GM21528 (cell line): ENCODE data around the gene IL17F.

Experiments
- ATAC-seq: cut with Tn5 transposase; IDR thresholded peaks from one replicate; pipeline ENCODE4 v1.9.1; 2021; ENCODE audit warnings: mild to moderate bottlenecking, moderate library complexity; ENCODE audit not compliant: unreplicated experiment, low FRiP score

The IL17F gene

DNA sequence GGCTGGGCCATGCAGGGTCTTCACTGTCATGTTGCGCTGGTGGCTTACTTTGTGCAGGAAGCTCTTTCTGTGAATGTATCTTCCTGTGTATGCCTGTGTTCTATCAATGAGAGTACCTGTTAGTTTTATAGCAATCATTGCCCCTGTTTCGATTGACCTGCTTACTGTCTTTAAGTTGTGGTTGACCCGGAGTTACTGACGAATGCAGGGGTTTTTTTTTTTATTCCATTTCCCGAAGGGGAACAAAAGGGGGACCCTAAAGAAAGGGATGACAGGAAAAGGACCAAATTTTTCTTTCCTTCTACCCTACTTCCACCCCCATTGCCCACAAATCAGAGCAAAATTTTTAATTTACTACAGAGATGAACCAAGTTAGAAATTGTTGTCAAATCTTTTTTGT lies at the start of gene IL17F:
TSS of gene IL17F (minus strand) at position 101 of the 400 bp plus-strand sequence. CDS start at position 30, 71 bp downstream.
- no peak for ATAC-seq

DNA sequence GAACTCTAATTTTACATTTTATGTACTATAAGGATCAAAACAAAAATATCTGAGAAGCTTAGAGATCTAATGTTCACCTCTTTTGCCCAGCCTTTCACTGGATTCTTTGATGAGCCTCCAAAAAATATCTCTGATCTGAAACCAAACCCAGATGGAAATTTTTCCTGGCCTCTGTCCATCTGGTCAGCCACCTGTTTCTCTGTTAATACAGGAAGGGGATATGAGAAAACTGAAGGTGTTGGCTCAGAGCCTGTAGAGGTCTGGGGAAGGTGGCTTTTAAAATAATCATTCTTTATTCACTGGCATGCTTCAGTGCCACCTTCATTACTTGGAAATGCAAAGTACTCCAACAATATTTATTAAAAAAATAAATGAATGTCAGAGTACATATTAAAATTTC lies 48.8 kb upstream of the IL17F start:
- ATAC-seq: no peak

- ATAC-seq: no peak
Observed at GRCh38 chr6:52288841-52289240, 44.5 kb upstream of the IL17F start.

DNA sequence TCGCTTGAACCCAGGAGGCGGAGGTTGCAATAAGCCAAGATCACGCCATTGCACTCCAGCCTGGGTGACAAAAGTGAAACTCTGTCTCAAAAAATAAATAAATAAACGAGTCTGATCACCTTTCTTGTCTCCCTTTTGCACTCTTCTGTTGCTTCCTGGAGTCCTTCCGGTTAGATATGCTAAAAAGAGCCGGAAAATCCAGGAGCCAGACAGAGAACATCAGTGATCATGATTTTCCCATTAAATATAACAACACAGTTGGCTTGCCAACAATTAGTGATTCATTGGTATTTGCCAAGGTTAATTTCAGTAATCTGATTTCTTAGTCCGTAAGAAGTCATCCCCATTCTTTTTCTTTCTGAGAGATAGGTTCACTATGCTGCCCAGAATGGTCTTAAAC lies 43.9 kb upstream of the IL17F start:
- ATAC-seq: no peak

GRCh38 chr6:52286798-52287432 lies 42.6 kb upstream of the IL17F start:
- ATAC-seq: no peak

DNA sequence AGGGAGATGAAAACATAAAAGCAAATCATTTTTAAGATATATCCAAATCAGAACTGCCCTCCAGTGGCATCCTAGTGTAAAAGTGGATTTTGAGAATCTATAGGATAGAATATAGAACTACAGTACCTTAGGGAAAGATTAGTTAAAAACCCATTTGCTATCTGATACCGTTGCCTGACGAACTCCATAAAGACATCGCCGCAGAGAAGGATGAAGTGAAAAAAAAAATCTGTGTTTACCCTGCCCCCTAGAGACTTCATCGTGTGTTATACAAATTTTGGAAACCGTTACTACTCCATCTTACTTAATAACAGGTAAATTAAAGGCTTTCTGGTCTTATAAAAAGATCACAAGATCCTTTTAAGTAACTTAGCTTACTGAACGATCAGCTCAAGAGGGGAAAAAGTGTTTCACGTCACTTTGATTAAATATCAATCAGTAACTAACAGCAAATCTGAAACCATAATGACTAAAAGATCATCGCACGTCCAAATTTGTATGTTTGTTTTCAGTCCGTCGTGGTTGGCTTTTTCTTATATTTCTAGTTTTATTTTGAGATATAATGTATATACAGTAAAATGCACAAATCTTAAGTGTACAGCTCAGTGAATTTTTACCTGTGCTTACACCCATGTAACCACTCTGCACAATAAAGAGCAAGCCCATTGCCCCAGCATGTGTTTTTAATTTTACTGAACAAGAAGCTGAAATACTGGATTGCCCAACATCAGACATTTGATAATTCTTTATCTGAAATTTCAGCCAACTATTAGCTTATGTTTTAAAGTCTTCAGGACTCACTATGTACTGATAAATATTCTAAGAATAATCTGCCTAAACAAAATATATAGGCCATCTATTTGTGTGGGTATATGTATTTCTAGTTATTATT lies 41.1 kb upstream of the IL17F start:
- peak; percentile 7 for ATAC-seq

GRCh38 chr6:52284460-52285176 lies 40.3 kb upstream of the IL17F start, which contains the start of gene MCM3:
Gene MCM3, minus strand, starts transcription at chr6:52284742. Its CDS starts 68 bp downstream, at chr6:52284674.
- peak; percentile 98 for ATAC-seq

DNA sequence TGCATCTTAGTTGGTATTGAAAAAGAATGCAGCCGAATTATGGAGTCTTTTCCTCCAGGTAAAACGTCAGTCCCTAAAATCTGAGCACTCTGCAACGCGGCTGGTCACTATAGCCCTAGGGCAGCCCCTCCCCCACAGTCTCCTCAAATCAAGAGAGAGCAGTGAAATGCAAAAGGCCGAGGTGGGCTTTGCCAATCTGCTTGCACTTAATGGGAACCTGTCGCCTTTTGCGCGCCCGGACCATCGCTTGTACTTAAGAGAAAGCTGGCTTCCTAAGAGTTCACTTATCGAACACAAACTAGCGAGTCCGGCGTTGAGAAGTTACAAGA lies 39.8 kb upstream of the IL17F start:
- peak; percentile 6 for ATAC-seq

GRCh38 chr6:52283111-52283510 lies 38.8 kb upstream of the IL17F start:
- ATAC-seq: no peak

DNA sequence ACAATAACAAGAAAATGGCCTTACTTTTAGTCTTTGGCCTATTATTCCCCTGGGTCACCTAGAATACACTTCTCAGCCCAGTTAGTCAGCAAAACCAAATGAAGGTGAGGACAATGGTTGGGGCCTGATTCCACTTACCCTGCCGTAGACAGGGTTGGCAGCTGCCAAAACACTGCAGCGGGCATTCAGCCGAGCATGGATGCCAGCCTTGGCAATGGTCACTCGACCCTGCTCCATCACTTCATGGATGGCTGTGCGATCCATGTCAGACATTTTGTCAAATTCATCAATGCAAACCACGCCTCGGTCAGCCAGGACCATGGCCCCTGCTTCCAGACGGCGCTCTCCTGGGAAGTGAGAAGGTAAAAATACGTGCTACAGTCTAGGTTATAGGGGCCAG lies 31.8 kb upstream of the IL17F start:
- ATAC-seq: no peak

DNA sequence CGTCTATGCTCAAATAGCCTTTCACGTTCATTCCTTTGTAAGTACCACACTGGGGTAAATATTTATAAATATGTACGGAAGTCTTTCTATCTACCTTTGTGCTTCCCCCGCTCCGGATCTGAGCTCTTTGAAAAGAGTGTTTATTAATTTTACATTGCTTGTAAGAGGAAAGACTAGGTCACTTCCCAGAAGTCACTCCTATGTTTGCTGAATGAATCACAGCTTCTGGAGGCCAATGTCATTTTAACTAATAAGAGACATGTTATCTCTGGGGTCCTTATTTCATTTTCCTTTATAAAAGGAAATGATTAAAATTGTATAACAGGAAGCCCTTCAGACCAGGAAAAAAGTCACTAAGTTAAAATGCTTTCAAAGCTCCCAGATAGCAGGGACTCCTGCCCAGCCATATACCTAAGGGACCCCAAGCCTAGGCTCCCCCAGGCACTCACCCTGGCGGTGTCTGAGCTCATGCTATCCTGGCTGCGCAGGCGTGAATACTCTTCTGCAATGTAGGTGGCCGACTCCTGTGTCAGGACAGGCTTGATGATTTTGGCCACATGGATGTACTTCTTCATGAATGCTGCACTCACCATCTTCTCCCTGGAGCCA lies 27.7 kb upstream of the IL17F start:
- no peak for ATAC-seq

GRCh38 chr6:52263709-52264540 lies 19.6 kb upstream of the IL17F start:
- ATAC-seq: peak; percentile 81

- ATAC-seq: no peak
Observed at GRCh38 chr6:52262620-52263344, 18.5 kb upstream of the IL17F start.

DNA sequence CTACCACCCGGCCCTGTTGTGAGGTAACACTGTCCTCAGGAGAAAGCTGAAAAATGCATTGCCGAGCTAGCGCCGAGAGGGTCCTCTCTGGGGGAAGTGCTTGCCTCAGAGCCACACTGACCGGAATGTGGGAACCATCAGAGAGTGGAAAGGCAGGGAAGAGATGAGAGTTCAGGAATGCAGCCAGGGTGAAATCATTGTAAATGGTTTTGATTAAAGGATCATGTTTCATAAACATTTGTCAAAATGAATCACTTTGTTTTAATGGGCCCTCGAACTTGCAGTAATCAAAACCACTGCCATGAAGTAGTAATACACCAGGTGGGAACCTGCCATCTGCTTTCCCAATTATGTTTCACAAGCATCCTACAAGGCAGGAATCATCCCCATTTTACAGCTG lies 16.9 kb upstream of the IL17F start:
- no peak for ATAC-seq

DNA sequence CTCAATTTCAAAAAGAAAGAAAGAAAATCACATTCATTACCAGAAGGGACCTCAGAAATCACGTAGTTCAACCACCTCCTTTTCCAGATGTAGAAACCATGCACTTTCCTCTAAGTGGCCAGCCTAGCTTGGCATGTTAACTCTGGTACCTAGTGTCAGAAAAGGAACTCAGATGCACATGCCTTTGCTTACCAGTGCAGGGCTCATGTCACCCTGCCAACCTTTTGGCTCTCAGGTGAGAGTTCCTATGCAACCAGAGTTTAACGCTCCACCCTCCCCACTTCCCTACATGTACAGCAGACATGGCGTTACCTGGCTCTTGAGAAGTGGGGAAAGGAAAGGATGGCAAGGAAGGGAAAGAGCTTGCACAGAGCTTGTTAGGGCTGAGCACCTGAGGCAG lies 16.3 kb upstream of the IL17F start:
- ATAC-seq: no peak

GRCh38 chr6:52255434-52255833 lies 11.1 kb upstream of the IL17F start:
- ATAC-seq: no peak

GRCh38 chr6:52254731-52255378 lies 10.6 kb upstream of the IL17F start:
- ATAC-seq: no peak

DNA sequence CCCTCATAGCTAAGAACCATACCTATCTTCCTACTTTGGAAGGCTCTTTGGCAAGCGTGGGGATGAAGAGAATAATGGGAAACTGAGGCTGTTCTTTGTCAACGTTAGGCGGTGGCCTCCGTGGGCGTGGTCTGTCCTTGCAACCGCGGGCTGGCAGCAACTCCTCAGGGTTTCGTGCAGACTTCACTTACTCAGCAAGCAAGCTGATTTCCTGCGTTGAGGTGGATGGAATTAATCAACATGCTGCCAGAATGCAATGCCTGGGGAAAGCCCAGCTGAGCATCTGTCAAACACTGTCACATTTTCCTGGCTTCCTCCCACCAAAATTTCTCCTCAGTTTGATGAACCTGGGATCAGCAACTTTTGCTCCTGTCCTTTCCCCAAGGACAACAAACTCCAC lies 9.2 kb upstream of the IL17F start:
- no peak for ATAC-seq

GRCh38 chr6:52251113-52251512 lies 6.8 kb upstream of the IL17F start:
- no peak for ATAC-seq
